Measurements from ENCODE around the gene ORM2.

The ORM2 gene

DNA sequence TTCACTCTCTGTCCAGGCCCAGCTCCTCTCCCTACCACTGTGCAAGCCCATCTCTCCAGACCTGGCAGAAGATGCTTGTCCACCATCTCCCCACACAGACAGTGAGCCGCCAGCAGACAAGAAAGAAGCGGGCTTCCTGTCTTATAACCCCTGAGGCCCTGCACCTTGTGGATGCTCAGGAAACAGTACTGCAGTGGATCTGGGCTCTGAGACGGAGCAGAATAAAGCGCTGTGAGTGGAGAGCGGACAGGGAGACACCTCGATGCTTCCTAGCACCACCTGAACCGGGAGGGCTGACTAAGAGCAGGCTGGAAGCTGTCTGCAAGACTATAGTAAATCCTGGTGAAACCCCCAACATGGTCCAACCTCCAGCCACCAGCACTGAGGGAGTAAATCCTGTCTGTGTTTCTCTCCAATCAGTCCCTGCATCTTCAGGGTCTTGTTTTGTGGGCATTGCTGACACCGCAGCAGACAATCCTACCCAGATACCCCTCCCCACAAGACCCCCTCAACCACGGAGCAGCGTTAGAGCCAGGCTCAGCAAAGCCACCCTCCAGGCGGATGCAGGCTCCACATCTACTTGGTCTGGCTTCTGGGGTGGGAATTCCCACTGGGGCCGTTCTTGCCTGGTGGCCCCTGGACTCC lies 18.7 kb downstream of the ORM2 start:
- DNase-seq (ENCODE audit: low read depth in 2 of 3, low spot score in 1 of 3): no peak

DNA sequence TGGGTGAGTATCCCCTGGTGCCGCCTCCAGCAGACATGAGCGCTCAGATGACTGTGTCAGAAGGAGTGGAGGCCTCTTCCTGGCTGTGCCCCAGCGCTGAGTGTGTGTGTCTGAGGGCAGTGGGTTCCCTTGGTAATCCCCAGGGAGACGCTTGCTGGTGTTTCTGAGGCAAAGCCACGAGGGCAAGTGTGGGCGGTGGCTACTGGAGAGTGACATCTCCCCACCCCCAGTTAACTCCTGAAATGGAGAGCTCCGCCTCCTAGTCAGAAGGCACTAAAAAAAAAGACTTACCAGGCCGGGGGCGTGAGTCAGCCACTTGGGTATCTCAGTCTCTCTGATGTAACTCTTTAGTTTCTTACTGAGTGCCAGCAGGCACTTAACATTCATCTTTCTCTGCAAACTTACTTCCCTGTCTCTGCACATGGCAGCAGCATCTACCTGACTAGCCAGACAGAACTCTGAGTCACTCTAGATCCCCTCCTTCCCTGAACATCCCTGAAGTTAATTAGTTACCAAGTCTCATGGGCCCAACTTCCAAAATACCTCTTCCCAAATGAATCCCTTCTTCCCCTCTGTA lies 19.3 kb downstream of the ORM2 start:
- DNase-seq (ENCODE audit: low read depth in 2 of 3, low spot score in 1 of 3): peak; percentile 86 to 91 (median 88)

DNA sequence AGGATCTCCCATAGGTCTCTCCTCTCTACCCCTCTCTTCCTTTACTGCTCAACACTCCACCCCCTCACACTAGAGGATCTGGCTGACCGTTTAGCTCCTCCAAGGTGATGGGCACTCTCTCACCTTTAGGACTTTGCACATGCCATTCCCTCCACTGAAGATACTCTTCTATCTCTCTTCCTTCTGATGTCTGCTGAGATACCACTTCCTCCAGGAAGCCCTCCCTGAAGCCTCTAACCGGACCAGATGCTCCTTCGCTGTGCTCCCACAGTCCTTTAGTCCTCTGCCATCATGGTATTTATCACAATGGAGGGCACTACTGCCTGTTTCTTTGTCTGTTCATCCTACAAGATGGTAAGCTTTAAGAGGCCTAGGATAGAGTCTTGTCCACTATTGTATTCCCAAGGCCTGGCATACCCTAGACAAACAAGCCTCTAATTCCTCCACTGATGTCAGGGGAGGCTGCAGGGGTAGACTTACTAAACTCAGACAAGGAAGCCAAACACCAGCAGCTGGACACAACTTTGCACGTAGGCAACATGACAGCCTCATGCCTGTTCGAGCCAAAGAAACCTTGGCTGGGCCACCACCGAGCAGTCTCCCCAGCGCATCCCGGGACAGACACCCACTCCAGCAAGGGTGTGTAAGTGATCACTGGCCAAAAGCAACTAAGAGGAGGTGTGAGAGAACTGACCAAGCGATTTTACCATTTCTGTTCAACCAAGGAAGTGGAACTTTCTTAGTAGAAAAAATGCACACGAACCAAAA lies 20.2 kb downstream of the ORM2 start:
- DNase-seq (ENCODE audit: low read depth in 2 of 3, low spot score in 1 of 3): no peak

DNA sequence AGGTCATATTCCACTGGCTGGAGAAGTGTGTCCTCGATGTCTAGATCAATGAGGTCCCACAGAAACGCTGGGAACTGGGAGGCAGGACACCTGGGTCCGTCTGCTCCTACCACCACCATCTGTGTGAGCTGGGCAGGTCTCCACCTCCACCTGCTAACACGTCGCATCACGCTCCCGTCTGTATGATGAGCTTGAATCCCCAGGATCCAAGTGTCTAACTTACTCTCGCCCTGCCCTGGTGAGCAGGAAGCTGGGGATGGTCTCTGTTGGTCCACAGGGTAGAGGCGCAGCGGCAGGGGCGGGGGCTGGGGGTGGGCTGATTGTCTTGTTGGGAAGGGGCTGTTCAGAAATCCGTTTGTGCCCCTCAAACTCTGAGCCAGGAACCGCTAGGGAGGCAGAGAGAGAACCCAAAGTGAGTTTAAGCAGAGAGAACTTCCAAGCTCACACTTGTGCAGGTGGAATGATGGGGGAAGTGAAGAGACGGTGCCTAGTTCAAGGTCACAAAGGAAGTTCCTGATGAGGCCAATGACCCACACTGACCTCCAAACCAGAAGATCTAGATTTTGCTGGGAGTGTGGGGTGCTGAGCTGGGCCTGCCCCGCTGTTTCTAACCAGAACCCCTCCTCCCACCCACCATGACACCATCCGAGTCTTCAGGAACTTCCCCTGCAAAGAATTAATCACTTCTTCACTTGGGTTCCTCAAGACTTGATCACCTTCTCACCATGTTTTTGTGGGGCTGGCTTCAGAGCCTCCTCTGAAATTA lies 21.1 kb downstream of the ORM2 start:
- no peak for DNase-seq (ENCODE audit: low read depth in 2 of 3, low spot score in 1 of 3)

DNA sequence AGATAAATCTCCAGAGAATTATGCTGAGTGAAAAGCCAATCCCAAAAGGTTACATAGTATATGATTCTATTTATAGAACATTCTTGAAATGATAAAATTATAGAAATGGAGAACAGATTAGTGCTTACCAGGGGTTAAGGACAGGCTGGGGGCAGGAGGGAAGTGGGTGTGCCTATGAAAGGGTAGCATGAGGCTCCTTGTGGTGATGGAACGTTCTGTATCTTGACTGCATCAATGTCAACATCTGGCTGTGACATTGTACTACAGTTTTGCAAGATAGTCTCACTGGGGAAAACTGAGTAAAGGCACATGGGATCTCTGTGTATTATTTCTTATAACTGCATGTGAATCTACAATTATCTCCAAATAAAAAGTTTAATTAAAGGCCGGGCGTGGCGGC lies 22.3 kb downstream of the ORM2 start:
- DNase-seq (ENCODE audit: low read depth in 2 of 3, low spot score in 1 of 3): no peak

DNA sequence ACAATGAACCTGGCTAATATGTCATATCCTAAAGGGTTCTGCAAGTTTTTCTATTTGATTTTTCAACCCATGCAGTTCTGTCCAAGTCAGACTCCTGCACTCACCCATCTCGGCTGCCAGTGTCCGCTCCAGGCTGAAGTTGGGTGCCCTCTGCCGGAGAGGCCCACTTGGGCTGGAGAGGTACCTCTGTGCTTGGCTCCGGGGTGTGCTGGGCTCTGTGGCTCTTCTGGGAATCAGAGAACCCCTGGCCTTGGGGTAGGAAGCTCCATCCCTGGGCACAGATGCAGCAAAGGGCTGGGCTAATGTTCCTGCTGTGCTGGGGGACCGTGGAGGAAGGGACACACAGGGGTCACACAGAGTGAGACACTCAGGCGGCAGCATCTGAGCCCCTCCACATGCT lies 26.2 kb downstream of the ORM2 start:
- DNase-seq (ENCODE audit: low read depth in 2 of 3, low spot score in 1 of 3): no peak

DNA sequence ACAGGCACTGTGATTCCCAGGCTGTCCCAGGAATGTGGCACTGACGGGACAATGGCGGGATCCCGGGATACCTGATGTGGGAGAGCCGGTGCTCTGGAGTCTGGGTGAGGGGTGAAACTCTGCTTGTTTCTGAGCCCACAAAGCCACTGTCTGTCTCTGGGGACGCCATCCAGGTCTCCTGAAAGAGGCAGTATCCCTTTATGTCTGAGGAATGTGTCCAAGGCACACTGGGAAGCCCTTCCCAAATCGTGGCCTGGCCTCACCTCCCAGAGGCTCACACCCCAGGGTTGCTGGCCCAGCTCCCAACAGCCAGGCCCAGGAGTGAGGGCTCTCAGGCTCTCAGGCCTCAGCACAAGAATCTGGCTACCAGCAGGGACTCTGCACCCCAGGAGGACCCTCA lies 27.1 kb downstream of the ORM2 start:
- no peak for DNase-seq (ENCODE audit: low read depth in 2 of 3, low spot score in 1 of 3)

DNA sequence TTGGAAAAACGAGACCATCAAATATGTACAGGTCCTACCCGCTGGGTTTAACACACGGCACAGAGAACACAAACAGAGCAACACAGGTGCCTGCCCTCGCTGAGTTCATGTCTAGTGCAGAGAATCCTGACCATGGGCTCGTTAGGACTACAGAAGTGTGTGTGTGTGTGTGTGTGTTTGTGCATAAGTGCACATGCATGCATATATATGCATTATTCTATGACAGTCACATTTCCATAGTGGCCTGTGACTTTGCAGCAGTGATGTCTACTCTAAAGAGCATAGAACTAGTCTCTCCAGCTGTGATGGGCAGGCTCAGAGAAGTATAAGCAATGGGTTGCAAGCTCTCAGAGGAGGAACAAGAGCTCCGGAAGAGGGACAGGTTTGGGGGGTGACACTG lies 27.7 kb downstream of the ORM2 start:
- DNase-seq (ENCODE audit: low read depth in 2 of 3, low spot score in 1 of 3): no peak

DNA sequence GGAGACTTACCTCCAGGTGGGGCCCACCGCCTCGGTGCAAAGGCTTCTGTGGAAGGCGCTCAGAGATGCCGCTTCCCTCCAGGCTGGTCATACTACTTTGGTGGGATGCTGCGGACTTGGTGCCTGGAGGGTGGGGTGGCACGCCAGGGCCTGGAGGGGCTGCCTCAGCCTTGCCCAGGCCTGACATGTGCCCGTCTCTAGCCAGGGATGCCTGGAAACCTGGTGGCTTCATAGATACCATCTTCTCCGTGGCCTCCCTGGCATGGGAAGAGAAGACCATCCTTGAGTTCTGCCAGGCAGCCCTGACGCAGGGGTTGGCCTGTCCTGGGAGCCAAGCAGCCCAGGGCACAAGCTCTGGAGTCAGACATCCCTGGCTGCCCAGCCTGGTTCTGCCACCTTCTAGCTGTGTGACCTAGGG lies 28.3 kb downstream of the ORM2 start:
- no peak for DNase-seq (ENCODE audit: low read depth in 2 of 3, low spot score in 1 of 3)

DNA sequence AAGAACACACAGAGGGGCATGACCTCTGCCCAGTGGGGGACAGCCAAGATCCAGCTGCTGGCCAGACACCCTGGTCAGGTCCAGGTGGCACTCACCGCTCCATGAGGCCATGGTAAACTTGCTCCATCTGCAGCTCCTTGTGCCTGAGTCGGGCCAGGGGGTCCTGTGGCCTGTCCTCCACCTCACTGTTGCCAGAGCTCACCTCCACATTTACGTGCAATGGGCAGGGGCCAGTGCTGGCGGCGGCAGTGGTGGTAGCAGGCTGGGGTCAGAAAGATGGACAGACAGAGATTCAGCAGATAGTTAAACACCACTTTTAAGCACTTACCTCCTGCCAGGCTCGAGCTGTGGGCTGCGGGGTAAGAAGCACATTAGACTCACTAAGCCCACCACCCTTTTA lies 30.1 kb downstream of the ORM2 start:
- DNase-seq (ENCODE audit: low read depth in 2 of 3, low spot score in 1 of 3): no peak

DNA sequence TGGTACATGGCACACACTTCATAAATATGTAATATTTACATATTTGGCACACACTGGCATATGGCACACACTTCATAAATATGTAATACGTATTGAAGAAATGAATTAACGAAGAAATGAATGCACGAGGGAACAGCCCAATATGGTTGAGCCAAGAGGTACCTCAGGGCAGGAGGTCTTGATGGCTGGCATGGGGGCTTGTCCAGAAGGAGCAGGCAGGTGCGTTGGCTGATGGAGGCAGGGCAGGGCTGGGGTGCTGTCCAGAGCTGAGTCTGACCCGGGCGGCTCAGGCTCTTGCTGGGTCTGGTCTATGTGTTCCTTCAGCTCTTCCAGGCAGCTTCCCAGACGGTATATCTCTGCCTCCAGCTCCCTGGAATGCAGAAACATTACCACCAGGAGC lies 31.9 kb downstream of the ORM2 start:
- no peak for DNase-seq (ENCODE audit: low read depth in 2 of 3, low spot score in 1 of 3)

DNA sequence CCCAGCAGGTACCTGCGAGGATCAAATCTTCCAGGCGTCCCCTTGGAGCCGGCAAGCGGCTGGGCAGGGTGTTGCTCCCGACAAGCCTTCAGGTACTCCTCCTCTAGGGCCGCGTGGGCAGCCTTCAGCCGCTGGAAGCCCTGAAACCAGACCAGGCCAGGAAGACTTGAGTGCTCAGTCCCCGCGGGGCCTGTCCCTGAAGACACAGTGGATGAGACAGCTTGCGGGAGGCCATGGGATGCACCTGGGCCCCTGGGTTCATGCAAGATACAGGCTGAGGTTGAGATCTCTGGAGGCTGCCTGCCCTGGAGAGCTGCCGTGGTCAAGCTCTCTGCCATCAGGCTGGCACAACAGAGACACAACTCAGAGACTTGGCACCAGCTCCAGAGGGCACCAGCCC lies 32.7 kb downstream of the ORM2 start:
- DNase-seq (ENCODE audit: low read depth in 2 of 3, low spot score in 1 of 3): no peak

DNA sequence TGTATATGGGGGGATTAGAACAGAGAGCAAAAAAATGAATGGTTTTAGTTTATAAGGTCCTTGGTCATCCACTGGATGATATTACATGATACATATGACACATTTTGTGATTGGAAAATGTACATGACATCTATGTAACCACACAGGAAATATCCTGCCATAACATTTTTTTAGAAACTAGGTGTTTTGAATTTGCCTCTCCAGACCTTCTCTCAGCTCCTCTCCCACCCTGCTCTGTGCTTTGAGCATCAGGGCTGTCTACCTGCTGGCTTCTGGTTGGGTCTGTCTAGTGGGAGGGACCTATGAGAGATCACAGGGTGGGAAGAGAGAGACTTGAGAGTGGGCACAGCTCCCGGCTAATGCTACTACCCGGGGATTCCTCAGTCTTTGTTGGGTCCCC lies 33.8 kb downstream of the ORM2 start:
- DNase-seq (ENCODE audit: low read depth in 2 of 3, low spot score in 1 of 3): no peak

DNA sequence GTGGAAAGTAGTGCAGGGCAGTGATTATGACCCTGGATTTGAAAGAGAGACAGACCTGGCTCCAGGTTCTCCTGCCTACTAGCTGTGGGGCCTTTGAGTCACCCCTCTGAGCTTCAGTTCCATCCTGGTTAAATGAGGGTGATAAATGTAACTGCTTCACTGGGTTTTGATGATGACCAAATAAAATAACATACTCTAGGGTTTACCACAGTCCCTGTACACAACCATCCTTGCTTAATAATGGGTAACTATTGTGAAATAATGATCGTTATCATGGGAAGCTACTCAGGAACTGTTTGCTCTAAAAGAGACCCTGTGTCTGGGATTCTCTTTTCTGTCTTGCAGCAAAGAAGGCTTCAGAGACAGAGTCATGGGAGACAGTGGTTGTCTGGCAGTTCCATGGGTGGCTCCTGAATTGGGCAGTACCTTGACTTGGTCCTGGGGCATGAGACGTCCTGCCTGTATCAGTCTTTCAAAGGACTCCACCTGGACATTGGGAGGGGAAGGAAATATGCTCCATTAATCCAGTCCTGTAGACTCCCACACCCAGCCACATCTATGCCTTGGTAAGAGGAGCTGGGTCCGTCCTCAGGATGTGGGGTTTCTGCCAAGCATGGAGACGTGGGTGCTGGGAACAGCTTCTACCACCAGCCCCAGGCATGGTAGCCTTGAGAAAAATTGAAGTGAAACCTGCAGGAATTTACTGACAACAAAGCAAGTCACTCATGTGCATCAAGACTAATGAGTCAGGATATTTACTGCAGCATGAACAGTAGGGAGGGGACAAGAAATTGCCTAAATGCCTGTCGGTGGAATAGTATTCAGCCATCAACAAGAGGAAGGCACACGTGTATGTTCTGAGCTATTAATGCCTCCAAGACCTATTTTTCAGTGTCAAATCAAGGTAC lies 34.7 kb downstream of the ORM2 start:
- DNase-seq (ENCODE audit: low read depth in 2 of 3, low spot score in 1 of 3): no peak

DNA sequence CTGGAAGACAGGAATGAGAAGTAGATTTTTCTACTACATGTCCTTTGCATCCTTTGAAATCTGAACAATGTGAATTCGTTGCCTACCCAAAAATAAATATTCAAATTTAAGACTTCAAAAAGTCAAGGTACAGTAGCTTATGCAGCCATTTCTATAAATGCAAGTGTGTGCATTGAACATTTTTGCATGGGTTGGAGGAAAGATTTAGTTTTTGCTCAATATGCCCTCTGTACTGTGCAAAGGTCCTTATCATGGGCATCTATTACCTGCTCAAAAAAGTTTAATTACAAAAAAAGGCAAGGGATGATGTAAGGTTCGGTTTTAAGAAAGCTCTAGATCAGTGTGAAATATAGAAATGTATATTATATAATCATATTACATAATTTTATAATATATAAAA lies 35.5 kb downstream of the ORM2 start:
- no peak for DNase-seq (ENCODE audit: low read depth in 2 of 3, low spot score in 1 of 3)

DNA sequence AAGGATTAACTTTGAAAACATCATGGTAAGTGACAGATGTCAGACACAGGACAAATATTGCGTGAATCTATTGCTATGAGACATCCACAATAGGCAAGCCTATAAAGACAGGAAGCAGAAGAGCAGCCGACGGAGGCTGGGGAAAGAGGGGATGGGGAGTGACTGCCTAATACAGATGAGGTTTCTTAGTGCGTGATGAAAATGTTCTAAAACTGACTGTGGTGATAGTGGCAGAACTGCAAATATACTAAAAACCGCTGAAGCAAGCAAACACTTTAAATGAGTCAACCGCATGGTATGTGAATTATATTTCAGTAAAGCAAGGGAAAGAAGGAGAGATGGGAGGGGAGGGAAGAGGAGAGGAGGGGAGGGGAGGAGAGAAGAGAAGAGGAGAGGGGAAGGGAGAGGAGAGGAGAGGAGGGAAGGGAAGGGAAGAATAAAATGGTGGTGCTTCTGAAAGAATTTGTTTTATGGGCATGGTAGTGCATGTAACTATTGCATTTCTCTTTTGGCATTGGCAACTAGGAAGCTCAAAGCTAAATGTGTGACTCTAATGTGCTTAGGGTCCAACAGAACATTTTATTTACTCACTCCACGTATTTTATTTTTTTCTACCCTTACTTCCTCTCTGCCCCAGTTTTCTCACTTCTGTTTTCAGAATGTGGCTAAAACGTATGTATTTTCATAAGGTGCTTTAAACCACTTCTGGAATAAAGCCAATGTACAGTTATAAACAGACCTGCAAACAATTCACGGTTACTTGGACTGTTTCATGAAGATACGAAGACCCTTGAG lies 36.9 kb downstream of the ORM2 start:
- DNase-seq (ENCODE audit: low read depth in 2 of 3, low spot score in 1 of 3): no peak

DNA sequence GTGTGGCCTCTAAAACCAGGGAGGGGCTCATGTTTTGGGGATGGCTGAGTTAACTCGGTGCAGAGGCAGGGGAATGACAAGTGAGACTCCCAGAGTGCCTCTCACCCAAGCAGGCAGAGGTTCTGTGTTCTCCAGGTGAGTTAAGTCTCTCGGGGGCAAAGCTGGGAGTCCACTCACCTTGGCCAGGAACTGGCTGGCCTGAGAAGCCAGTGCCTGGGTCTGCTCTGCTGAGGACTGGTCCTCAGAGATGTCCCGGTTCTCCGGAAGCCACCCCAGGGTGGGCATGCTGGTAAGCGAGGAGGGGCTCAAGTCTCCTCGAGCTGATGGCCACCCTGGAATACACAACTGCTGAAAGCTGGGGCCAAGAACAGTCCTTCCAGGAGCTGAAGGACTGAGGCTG lies 37.7 kb downstream of the ORM2 start:
- no peak for DNase-seq (ENCODE audit: low read depth in 2 of 3, low spot score in 1 of 3)

DNA sequence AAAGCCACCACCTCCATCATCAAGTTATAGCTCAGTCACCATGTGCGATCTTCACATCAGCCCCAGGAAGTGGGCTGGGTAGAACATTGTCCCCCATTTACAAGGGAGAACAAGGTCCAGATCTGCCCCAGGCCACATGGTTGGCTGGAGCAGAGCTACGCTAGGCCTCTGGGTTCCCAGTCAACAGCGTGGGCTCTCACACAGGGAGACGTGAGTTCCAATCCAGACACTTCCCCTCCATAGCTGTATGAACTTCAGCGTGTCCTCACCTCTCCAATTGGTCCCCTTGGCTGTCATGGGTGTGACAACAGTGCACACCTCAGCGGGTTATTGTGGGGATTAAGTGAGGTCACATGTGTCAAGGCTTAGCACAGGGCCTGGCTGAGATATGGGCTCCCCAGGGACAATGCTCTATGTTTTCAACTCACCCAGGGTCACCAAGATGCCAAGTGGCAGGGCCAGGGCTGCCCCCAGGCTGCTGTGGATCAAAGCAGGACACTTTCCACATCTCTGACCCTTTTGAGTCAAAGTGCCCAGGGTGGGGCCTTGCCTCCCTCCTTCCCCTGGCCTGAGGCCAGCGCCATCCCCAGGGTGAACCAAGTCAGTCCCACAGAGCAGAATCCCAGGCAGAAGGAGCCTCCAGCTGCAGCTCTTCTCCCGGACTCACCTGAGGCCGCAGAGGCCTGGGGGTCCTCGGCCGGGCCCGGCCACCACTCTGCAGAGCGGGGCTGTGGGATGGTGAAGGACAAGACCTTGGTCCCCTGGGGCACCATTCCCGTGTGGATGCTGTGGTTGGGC lies 38.3 kb downstream of the ORM2 start:
- DNase-seq (ENCODE audit: low read depth in 2 of 3, low spot score in 1 of 3): no peak

All from stimulated activated CD4-positive, alpha-beta T cell treated with anti-CD3 and anti-CD28 coated beads, Interleukin-12 subunit alpha, Interleukin-12 subunit beta, amount 100 ng/mL, for 48 hours (primary cell).